GM12872 (cell line): ENCODE measurements around the gene C2orf49.

Source experiments
- TF ChIP-seq, protein P1 (sequence below): IDR thresholded peaks from 3 replicates; pipeline ENCODE4 v1.5.1; 2011; ENCODE audit warnings: low read depth, mild to moderate bottlenecking, low read length, moderate library complexity; ENCODE audit not compliant: insufficient read depth

C2orf49 gene

GRCh38 chr2:105321875-105322646 lies 15.3 kb upstream of the C2orf49 start:
- TF ChIP-seq, protein P1, sequence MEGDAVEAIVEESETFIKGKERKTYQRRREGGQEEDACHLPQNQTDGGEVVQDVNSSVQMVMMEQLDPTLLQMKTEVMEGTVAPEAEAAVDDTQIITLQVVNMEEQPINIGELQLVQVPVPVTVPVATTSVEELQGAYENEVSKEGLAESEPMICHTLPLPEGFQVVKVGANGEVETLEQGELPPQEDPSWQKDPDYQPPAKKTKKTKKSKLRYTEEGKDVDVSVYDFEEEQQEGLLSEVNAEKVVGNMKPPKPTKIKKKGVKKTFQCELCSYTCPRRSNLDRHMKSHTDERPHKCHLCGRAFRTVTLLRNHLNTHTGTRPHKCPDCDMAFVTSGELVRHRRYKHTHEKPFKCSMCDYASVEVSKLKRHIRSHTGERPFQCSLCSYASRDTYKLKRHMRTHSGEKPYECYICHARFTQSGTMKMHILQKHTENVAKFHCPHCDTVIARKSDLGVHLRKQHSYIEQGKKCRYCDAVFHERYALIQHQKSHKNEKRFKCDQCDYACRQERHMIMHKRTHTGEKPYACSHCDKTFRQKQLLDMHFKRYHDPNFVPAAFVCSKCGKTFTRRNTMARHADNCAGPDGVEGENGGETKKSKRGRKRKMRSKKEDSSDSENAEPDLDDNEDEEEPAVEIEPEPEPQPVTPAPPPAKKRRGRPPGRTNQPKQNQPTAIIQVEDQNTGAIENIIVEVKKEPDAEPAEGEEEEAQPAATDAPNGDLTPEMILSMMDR: no peak

GRCh38 chr2:105323111-105323510 lies 14.2 kb upstream of the C2orf49 start:
- TF ChIP-seq, protein P1: no peak

- TF ChIP-seq, protein P1: no peak
Observed at GRCh38 chr2:105324101-105324500, 13.2 kb upstream of the C2orf49 start.

DNA sequence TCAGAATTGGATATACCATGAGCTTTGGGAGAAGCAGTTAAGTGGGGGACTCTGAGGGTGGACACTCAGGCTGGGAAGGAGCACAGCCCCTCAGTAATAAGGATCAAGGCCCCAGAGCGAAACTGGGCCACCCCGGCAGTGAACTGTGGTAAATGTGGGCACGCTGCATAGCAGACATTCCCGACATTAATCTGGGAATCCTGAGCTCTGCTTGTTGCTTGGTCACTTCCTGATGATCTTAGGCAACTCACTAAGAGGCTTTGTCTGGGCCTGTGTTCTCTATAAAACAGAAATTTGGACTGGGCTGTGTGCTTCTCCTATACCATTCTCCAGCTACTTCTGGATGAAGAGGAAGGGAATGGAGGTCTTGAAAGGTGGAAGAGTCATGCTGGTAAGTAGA lies 12.6 kb upstream of the C2orf49 start:
- TF ChIP-seq, protein P1: no peak

GRCh38 chr2:105325389-105325963 lies 11.9 kb upstream of the C2orf49 start:
- TF ChIP-seq, protein P1: no peak

DNA sequence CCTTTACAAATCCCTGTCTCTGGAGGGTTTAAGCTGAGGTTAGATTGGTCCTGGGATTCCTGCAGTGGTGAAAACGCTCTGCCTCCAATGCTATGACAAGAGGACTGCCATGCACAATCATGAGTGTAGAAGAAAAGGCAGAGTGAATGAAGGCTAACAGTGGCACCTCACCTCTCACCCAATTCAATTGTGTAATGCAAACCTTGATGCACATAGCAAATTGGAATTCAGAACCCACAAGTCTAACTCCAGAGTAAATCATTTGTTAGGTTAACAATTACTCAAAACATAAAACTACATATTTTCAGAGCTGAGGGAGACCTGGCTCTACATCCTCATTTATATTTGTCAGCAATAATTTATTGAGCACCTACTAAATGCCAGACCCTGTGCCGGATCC lies 9.7 kb upstream of the C2orf49 start:
- TF ChIP-seq, protein P1: no peak

DNA sequence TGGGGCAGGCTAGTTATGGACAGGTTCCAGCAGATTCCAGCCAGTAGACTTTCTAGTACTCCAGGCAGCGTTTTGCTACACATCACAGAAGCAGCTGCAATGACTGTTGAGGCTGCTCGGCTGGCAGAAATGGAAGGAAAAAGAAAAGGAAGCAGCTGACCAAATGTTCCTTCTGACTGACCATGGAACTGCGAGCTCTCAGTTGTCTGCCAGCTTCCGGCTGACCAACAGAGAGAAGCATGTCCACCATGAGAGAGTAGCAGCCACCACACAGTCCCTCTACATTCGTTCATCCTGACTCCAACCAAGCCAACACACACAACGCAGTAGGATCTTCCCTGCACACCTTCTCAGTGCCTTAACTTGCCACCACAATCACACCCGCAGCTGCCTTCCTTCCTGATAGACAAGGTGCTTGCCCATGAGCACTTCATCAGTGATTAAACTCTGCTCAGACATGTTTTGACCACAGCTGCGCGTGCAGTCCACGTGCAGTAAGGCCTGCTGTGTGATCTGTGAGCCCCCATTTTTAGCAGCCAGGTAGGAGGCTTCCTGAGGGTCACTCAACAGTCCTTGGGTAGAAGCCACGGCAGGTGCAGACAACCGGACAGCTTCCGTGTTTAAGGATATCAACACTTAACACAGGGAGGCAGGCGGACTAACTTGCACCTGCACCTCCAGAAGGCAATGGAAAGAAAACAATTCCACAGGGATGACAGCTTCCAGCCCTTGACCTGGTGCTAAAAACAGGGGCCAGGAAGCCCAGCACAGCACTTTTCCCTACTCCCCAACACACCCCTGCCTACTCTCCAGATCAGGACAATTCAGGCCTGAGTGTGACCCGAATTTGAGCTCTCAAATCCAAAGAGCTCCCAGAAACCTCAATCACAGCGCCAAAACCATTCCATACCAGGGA lies 8.8 kb upstream of the C2orf49 start:
- TF ChIP-seq, protein P1: no peak
